BLaER1 treated with 17β-estradiol and CSF1 and Interleukin-3, amounts not matched to agents 10 nM and 100 nM (cell line): ENCODE measurements around the gene BACH2.
A peak's percentile ranks its signal among the peaks of the same experiment; 100 is the strongest.

ENCODE experiments used
- H3K27ac ChIP-seq, 11 experiments: shearing (Covaris generic); formaldehyde crosslinking; 2 replicates each; pipeline ENCODE4 v1.8.1; 2022
- H3K27me3 ChIP-seq, 11 experiments: shearing (Covaris generic); formaldehyde crosslinking; 2 replicates each; pipeline ENCODE4 v1.8.1; 2022
- H3K36me3 ChIP-seq, 11 experiments: shearing (Covaris generic); formaldehyde crosslinking; 2 replicates each; pipeline ENCODE4 v1.8.1; 2022
- H3K4me1 ChIP-seq, 10 experiments: shearing (Covaris generic); formaldehyde crosslinking; 2 replicates each; pipeline ENCODE4 v1.8.1; 2022
- H3K4me2 ChIP-seq, 11 experiments: shearing (Covaris generic); formaldehyde crosslinking; 2 replicates each; pipeline ENCODE4 v1.8.1; 2022
- H3K4me3 ChIP-seq, 10 experiments: shearing (Covaris generic); formaldehyde crosslinking; 2 replicates each; pipeline ENCODE4 v1.8.1; 2022
- H3K9ac ChIP-seq, 11 experiments: shearing (Covaris generic); formaldehyde crosslinking; 2 replicates each; pipeline ENCODE4 v1.8.1; 2022
- H3K9me3 ChIP-seq, 11 experiments: shearing (Covaris generic); formaldehyde crosslinking; replicated peaks in 1 of 11; 2 replicates each; pipeline ENCODE4 v1.8.1; 2022
- H4K20me1 ChIP-seq, 11 experiments: shearing (Covaris generic); formaldehyde crosslinking; 2 replicates each; pipeline ENCODE4 v1.8.1; 2022
- Cebpa-rat ChIP-seq, 11 experiments: shearing (Covaris generic); IDR thresholded peaks; 2 replicates each; pipeline ENCODE4 v1.8.1; 2022

The BACH2 gene

GRCh38 chr6:89997456-89998445 lies 298.9 kb downstream of the BACH2 start:
- Histone ChIP-seq H3K4me1 (peaks cover 0 to 48% (median 12%) of the 10 kb centered on the region in 10 experiments; a peak in 13 of 20 replicates), H3K27me3 (no peaks in the 10 kb centered on the region), H3K9ac (no peak overlapping the region), H3K4me2 (peak overlapping the region in 3 of 11 experiments; percentile 22 to 35 (median 26); a peak in 2 of 22 replicates), H4K20me1 (no peaks in the 10 kb centered on the region; a peak in 1 of 22 replicates), H3K36me3 (peaks cover 0 to 69% (median 4%) of the 10 kb centered on the region in 11 experiments; a peak in 8 of 22 replicates), H3K27ac (0 out of 22 replicates have a peak overlapping the region, but pooled peaks of 1 of the 11 experiments have one; percentile 11), H3K4me3 (no peak overlapping the region), H3K9me3 (no peaks in the 10 kb centered on the region)
- no peak for TF ChIP-seq Cebpa-rat (IDR thresholded peaks at IDR 0.05)

GRCh38 chr6:89993411-89993810 lies 303.2 kb downstream of the BACH2 start:
- no peak overlapping the region for H3K4me3 ChIP-seq
- H3K4me2 ChIP-seq: no peak overlapping the region
- TF ChIP-seq Cebpa-rat (IDR thresholded peaks at IDR 0.05): no peak
- H3K4me1 ChIP-seq: peaks cover 0 to 12% (median 4%) of the 10 kb centered on the region in 10 experiments; a peak in 11 of 20 replicates
- H3K36me3 ChIP-seq: peaks cover 0 to 47% (median 0%) of the 10 kb centered on the region in 11 experiments; a peak in 4 of 22 replicates
- peaks cover 0 to 9% (median 0%) of the 10 kb centered on the region in 11 experiments; a peak in 2 of 22 replicates for H4K20me1 ChIP-seq
- no peaks in the 10 kb centered on the region for H3K9me3 ChIP-seq
- H3K27me3 ChIP-seq: no peaks in the 10 kb centered on the region
- no peak overlapping the region for H3K9ac ChIP-seq
- no peak overlapping the region for H3K27ac ChIP-seq

GRCh38 chr6:89992818-89993217 lies 303.8 kb downstream of the BACH2 start:
- peaks cover 0 to 41% (median 0%) of the 10 kb centered on the region in 11 experiments; a peak in 4 of 22 replicates for H3K36me3 ChIP-seq

GRCh38 chr6:89989742-89990141 lies 306.9 kb downstream of the BACH2 start:
- no peak overlapping the region for H3K9ac ChIP-seq

More at GRCh38 chr6:89992818-89993217, 303.8 kb downstream of the BACH2 start:
- Histone ChIP-seq H3K4me1 (peaks cover 0 to 7% (median 4%) of the 10 kb centered on the region in 10 experiments; a peak in 11 of 20 replicates), H3K4me2 (no peak overlapping the region), H3K27ac (no peak overlapping the region), H4K20me1 (peaks cover 0 to 9% (median 0%) of the 10 kb centered on the region in 11 experiments; a peak in 2 of 22 replicates), H3K9me3 (no peaks in the 10 kb centered on the region), H3K27me3 (no peaks in the 10 kb centered on the region), H3K4me3 (no peak overlapping the region), H3K9ac (no peak overlapping the region)
- TF ChIP-seq Cebpa-rat (IDR thresholded peaks at IDR 0.05): no peak

GRCh38 chr6:89987830-89988229 lies 308.8 kb downstream of the BACH2 start:
- H4K20me1 ChIP-seq: peaks cover 0 to 45% (median 0%) of the 10 kb centered on the region in 11 experiments; a peak in 3 of 22 replicates
- no peak overlapping the region for H3K9ac ChIP-seq

More at GRCh38 chr6:89989742-89990141, 306.9 kb downstream of the BACH2 start:
- no peak for TF ChIP-seq Cebpa-rat (IDR thresholded peaks at IDR 0.05)
- peaks cover 0 to 16% (median 0%) of the 10 kb centered on the region in 11 experiments; a peak in 2 of 22 replicates for H3K36me3 ChIP-seq
- H4K20me1 ChIP-seq: peaks cover 0 to 35% (median 0%) of the 10 kb centered on the region in 11 experiments; a peak in 3 of 22 replicates
- peaks cover 0 to 38% (median 29%) of the 10 kb centered on the region in 10 experiments; a peak in 17 of 20 replicates for H3K4me1 ChIP-seq
- no peak overlapping the region for H3K27ac ChIP-seq
- H3K9me3 ChIP-seq: no peaks in the 10 kb centered on the region
- H3K4me2 ChIP-seq: no peak overlapping the region
- no peaks in the 10 kb centered on the region for H3K27me3 ChIP-seq
- H3K4me3 ChIP-seq: no peak overlapping the region

GRCh38 chr6:89987140-89987539 lies 309.5 kb downstream of the BACH2 start:
- no peak overlapping the region for H3K9ac ChIP-seq
- peak overlapping the region in 2 of 11 experiments; percentile 10 to 15; a peak in 1 of 22 replicates for H3K27ac ChIP-seq
- peaks cover 0 to 38% (median 29%) of the 10 kb centered on the region in 10 experiments; a peak in 17 of 20 replicates for H3K4me1 ChIP-seq
- peaks cover 0 to 15% (median 0%) of the 10 kb centered on the region in 11 experiments; a peak in 2 of 22 replicates for H3K36me3 ChIP-seq
- H3K4me3 ChIP-seq: no peak overlapping the region
- H4K20me1 ChIP-seq: peaks cover 0 to 47% (median 0%) of the 10 kb centered on the region in 11 experiments; a peak in 3 of 22 replicates
- peak overlapping the region in 10 of 11 experiments; percentile 6 to 65 (median 36); a peak in 11 of 22 replicates for H3K4me2 ChIP-seq
- no peaks in the 10 kb centered on the region for H3K9me3 ChIP-seq
- H3K27me3 ChIP-seq: no peaks in the 10 kb centered on the region
- no peak for TF ChIP-seq Cebpa-rat (IDR thresholded peaks at IDR 0.05)

More at GRCh38 chr6:89987830-89988229, 308.8 kb downstream of the BACH2 start:
- H3K36me3 ChIP-seq: peaks cover 0 to 14% (median 0%) of the 10 kb centered on the region in 11 experiments; a peak in 2 of 22 replicates
- no peak overlapping the region for H3K4me3 ChIP-seq
- H3K4me1 ChIP-seq: peaks cover 0 to 38% (median 29%) of the 10 kb centered on the region in 10 experiments; a peak in 17 of 20 replicates
- no peaks in the 10 kb centered on the region for H3K27me3 ChIP-seq
- no peak overlapping the region for H3K27ac ChIP-seq
- peak overlapping the region in 5 of 11 experiments; percentile 21 to 61 (median 53); a peak in 4 of 22 replicates for H3K4me2 ChIP-seq
- no peak for TF ChIP-seq Cebpa-rat (IDR thresholded peaks at IDR 0.05)
- no peaks in the 10 kb centered on the region for H3K9me3 ChIP-seq

- no peak overlapping the region for H3K4me3 ChIP-seq
- H3K4me1 ChIP-seq: peaks cover 0 to 38% (median 29%) of the 10 kb centered on the region in 10 experiments; a peak in 17 of 20 replicates
- H3K9me3 ChIP-seq: no peaks in the 10 kb centered on the region
- no peak overlapping the region for H3K9ac ChIP-seq
- H3K27ac ChIP-seq: peak overlapping the region in 1 of 11 experiments; percentile 15; a peak in 1 of 22 replicates
- H3K36me3 ChIP-seq: peaks cover 0 to 15% (median 0%) of the 10 kb centered on the region in 11 experiments; a peak in 2 of 22 replicates
- H3K27me3 ChIP-seq: no peaks in the 10 kb centered on the region
- peaks cover 0 to 47% (median 0%) of the 10 kb centered on the region in 11 experiments; a peak in 3 of 22 replicates for H4K20me1 ChIP-seq
- peak overlapping the region in 10 of 11 experiments; percentile 6 to 65 (median 36); a peak in 13 of 22 replicates for H3K4me2 ChIP-seq
- no peak for TF ChIP-seq Cebpa-rat (IDR thresholded peaks at IDR 0.05)
Observed at GRCh38 chr6:89986650-89987074, 310.0 kb downstream of the BACH2 start.

GRCh38 chr6:89985751-89986493 lies 310.7 kb downstream of the BACH2 start:
- Histone ChIP-seq H3K27ac (peak overlapping the region in 5 of 11 experiments; percentile 28 to 55 (median 37); a peak in 10 of 22 replicates), H3K9me3 (no peaks in the 10 kb centered on the region), H3K4me2 (peak overlapping the region in 9 of 11 experiments; percentile 29 to 65 (median 60); a peak in 17 of 22 replicates), H3K36me3 (peaks cover 0 to 15% (median 0%) of the 10 kb centered on the region in 11 experiments; a peak in 2 of 22 replicates), H3K9ac (peak overlapping the region in 4 of 11 experiments; percentile 17 to 33 (median 22); a peak in 3 of 22 replicates), H3K4me3 (no peak overlapping the region), H3K27me3 (no peaks in the 10 kb centered on the region), H4K20me1 (peaks cover 0 to 47% (median 0%) of the 10 kb centered on the region in 11 experiments; a peak in 3 of 22 replicates), H3K4me1 (peaks cover 0 to 38% (median 29%) of the 10 kb centered on the region in 10 experiments; a peak in 17 of 20 replicates)
- TF ChIP-seq Cebpa-rat (IDR thresholded peaks at IDR 0.05): no peak
